Measurements from ENCODE around the gene RIPK4. TPM values are rescaled to one million over a fixed set of nuclear protein-coding genes. Genes with fewer than 3 reads are reported as not detected.
"Not testable (repeated sequence)": the region's sequence is repeated elsewhere in the genome, so short reads cannot be mapped to it uniquely, and the experiment has no call there.

The RIPK4 gene
- total RNA-seq, 5 donors from 2014 or later (not counting 1 experiment from before 2014, with no cell fraction given): 0.30 to 2.1 (median 0.63) TPM

GRCh38 chr21:41726970-41727783 lies 39.7 kb downstream of the RIPK4 start:
- no peak for ATAC-seq (replicated peaks in 1 of 4)
- H3K36me3 ChIP-seq (ENCODE audit: control insufficient read depth in 2 of 2, extremely low read depth in 1 of 2, insufficient read depth in 1 of 2, low read length in 1 of 2): no peaks in the 10 kb centered on the region
- Mint-ChIP-seq H3K9me3 (peaks cover 4 to 10% (median 10%) of the 10 kb centered on the region in 3 donors), H3K27ac (no peak overlapping the region), H3K4me3 (peak overlapping the region in 1 of 3 donors; percentile 40), H3K4me1 (peaks cover 4 to 7% (median 4%) of the 10 kb centered on the region in 3 donors), H3K36me3 (no peaks in the 10 kb centered on the region), H3K27me3 (peaks cover 38 to 68% of the 10 kb centered on the region in 2 donors)
- peaks cover 0 to 65% of the 10 kb centered on the region in 2 experiments for H3K27me3 ChIP-seq (replicated peaks in 1 of 2; ENCODE audit: control insufficient read depth in 2 of 2, extremely low read depth in 1 of 2, insufficient read depth in 2 of 2, low read length in 1 of 2)
- ChIA-PET POLR2A (no interaction called here), CTCF (no interaction called here)
- WGBS (ENCODE audit: insufficient coverage): 71% methylated on average over 17 of the region's 24 CpGs
- DNase-seq: no peak
- peaks cover 0 to 11% of the 10 kb centered on the region in 2 experiments for H3K4me1 ChIP-seq (ENCODE audit: control insufficient read depth in 1 of 2, extremely low read depth in 1 of 2, insufficient read depth in 2 of 2, low read length in 2 of 2)
- H3K9me3 ChIP-seq: no peaks in the 10 kb centered on the region
- H3K27ac ChIP-seq (ENCODE audit: low read length): no peak overlapping the region
- H3K4me3 ChIP-seq (ENCODE audit: control insufficient read depth in 1 of 2, extremely low read depth in 1 of 2, low read length in 1 of 2): no peak overlapping the region

DNA sequence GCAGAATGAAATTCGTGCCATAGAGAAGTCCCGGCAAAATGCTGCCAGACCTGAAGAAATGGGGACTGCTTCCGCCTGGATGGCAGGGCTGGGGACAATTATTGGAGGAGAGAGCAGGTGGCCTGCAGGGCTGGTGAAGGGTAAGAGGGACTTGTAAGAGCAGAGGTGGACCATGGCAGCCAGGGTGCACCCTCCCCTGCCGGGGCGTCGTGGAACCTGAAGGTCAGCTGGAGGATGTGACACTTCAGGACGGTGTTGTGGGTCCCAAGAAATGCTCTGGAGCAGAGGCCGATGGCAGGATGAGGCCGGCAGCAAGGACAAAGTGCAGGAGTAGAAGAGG lies 40.3 kb downstream of the RIPK4 start:
- Mint-ChIP-seq H3K4me3 (peak overlapping the region in 1 of 3 donors; percentile 40), H3K27me3 (peaks cover 42 to 69% of the 10 kb centered on the region in 2 donors), H3K4me1 (peaks cover 4 to 7% (median 4%) of the 10 kb centered on the region in 3 donors), H3K9me3 (peaks cover 0 to 5% (median 5%) of the 10 kb centered on the region in 3 donors), H3K27ac (no peak overlapping the region), H3K36me3 (no peaks in the 10 kb centered on the region)
- WGBS (ENCODE audit: insufficient coverage): 81% methylated on average over 8 of the region's 9 CpGs
- CTCF ChIA-PET: no interaction called here
- Histone ChIP-seq H3K4me1 (ENCODE audit: control insufficient read depth in 1 of 2, extremely low read depth in 1 of 2, insufficient read depth in 2 of 2, low read length in 2 of 2) (peaks cover 0 to 11% of the 10 kb centered on the region in 2 experiments), H3K27ac (ENCODE audit: low read length) (no peak overlapping the region), H3K9me3 (no peaks in the 10 kb centered on the region), H3K27me3 (replicated peaks in 1 of 2; ENCODE audit: control insufficient read depth in 2 of 2, extremely low read depth in 1 of 2, insufficient read depth in 2 of 2, low read length in 1 of 2) (peaks cover 0 to 69% of the 10 kb centered on the region in 2 experiments), H3K4me3 (ENCODE audit: control insufficient read depth in 1 of 2, extremely low read depth in 1 of 2, low read length in 1 of 2) (no peak overlapping the region), H3K36me3 (ENCODE audit: control insufficient read depth in 2 of 2, extremely low read depth in 1 of 2, insufficient read depth in 1 of 2, low read length in 1 of 2) (no peaks in the 10 kb centered on the region)
- POLR2A ChIA-PET: no interaction called here
- ATAC-seq (replicated peaks in 1 of 4) (no peak), DNase-seq (no peak)

- Histone ChIP-seq H3K4me3 (ENCODE audit: control insufficient read depth in 1 of 2, extremely low read depth in 1 of 2, low read length in 1 of 2) (no peak overlapping the region), H3K36me3 (ENCODE audit: control insufficient read depth in 2 of 2, extremely low read depth in 1 of 2, insufficient read depth in 1 of 2, low read length in 1 of 2) (no peaks in the 10 kb centered on the region), H3K27ac (ENCODE audit: low read length) (no peak overlapping the region), H3K4me1 (ENCODE audit: control insufficient read depth in 1 of 2, extremely low read depth in 1 of 2, insufficient read depth in 2 of 2, low read length in 2 of 2) (peaks cover 0 to 11% of the 10 kb centered on the region in 2 experiments), H3K27me3 (replicated peaks in 1 of 2; ENCODE audit: control insufficient read depth in 2 of 2, extremely low read depth in 1 of 2, insufficient read depth in 2 of 2, low read length in 1 of 2) (peaks cover 0 to 72% of the 10 kb centered on the region in 2 experiments), H3K9me3 (no peaks in the 10 kb centered on the region)
- H3K27me3 Mint-ChIP-seq: peaks cover 42 to 69% of the 10 kb centered on the region in 2 donors
- 24% methylated on average over 18 of the region's 19 CpGs for WGBS (ENCODE audit: insufficient coverage)
- POLR2A ChIA-PET: interaction anchor here in 1 of 2 donors (0.6 to 0.7 kb wide), 2 partner anchors 58 to 368 kb away, joined by 3 to 4 read pairs; no protein-coding TSS in a partner anchor
- ATAC-seq (replicated peaks in 1 of 4) (no peak), DNase-seq (no peak)
- H3K36me3 Mint-ChIP-seq: no peaks in the 10 kb centered on the region
- H3K4me1 Mint-ChIP-seq: peaks cover 4 to 7% (median 4%) of the 10 kb centered on the region in 3 donors
- H3K9me3 Mint-ChIP-seq: peaks cover 0 to under 1% (median under 1%) of the 10 kb centered on the region in 3 donors
- CTCF ChIA-PET: no interaction called here
- peak overlapping the region in 1 of 3 donors; percentile 40 for H3K4me3 Mint-ChIP-seq
- no peak overlapping the region for H3K27ac Mint-ChIP-seq
These were observed 40.7 kb downstream of the RIPK4 start for GRCh38 chr21:41726058-41726558.

DNA sequence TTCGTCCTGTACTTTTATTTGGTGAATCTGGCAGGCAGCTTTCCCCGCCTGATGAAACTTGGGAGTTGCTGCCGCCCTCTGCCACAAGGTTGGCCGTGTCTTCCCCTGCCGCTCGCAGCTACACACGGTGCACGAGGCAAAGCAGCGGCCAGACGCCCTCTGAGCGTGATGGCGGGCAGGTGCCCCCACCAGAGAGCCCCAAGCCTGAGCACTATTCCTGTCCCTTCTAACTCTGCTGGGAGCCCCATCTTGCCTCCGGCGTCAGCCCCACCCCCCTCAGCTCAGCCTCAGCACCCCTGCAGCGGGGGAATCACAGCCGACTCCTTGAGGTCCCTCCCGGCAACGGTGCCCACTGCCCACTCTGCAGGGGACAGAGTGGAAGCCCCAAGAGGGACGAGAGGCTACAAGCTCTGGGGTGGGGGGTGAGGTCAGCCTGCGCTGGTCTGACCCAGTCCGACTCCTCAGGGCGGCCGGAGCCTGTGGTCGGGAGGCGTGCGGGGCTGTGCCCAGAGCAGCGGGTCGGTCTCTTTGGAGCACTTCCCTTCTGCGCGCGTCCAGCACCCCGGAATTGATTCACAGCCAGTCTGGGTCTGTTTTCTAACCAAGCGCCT lies 41.3 kb downstream of the RIPK4 start:
- Mint-ChIP-seq H3K27me3 (peaks cover 42 to 69% of the 10 kb centered on the region in 2 donors), H3K9me3 (no peaks in the 10 kb centered on the region), H3K27ac (no peak overlapping the region), H3K4me3 (peak overlapping the region in 2 of 3 donors; percentile 13 to 40), H3K4me1 (peaks cover 4 to 7% (median 4%) of the 10 kb centered on the region in 3 donors), H3K36me3 (no peaks in the 10 kb centered on the region)
- 15% methylated on average over 27 of the region's 33 CpGs for WGBS (ENCODE audit: insufficient coverage)
- H3K36me3 ChIP-seq (ENCODE audit: control insufficient read depth in 2 of 2, extremely low read depth in 1 of 2, insufficient read depth in 1 of 2, low read length in 1 of 2): no peaks in the 10 kb centered on the region
- H3K9me3 ChIP-seq: no peaks in the 10 kb centered on the region
- ATAC-seq (replicated peaks in 1 of 4): no peak
- peaks cover 0 to 73% of the 10 kb centered on the region in 2 experiments for H3K27me3 ChIP-seq (replicated peaks in 1 of 2; ENCODE audit: control insufficient read depth in 2 of 2, extremely low read depth in 1 of 2, insufficient read depth in 2 of 2, low read length in 1 of 2)
- ChIA-PET POLR2A (interaction anchor here in 1 of 2 donors (0.6 to 0.7 kb wide), 2 partner anchors 59 to 368 kb away, joined by 3 to 4 read pairs; no protein-coding TSS in a partner anchor), CTCF (no interaction called here)
- H3K27ac ChIP-seq (ENCODE audit: low read length): no peak overlapping the region
- H3K4me3 ChIP-seq (ENCODE audit: control insufficient read depth in 1 of 2, extremely low read depth in 1 of 2, low read length in 1 of 2): peak overlapping the region in 1 of 2 donors; percentile 23
- no peak for DNase-seq
- peaks cover 0 to 11% of the 10 kb centered on the region in 2 experiments for H3K4me1 ChIP-seq (ENCODE audit: control insufficient read depth in 1 of 2, extremely low read depth in 1 of 2, insufficient read depth in 2 of 2, low read length in 2 of 2)

DNA sequence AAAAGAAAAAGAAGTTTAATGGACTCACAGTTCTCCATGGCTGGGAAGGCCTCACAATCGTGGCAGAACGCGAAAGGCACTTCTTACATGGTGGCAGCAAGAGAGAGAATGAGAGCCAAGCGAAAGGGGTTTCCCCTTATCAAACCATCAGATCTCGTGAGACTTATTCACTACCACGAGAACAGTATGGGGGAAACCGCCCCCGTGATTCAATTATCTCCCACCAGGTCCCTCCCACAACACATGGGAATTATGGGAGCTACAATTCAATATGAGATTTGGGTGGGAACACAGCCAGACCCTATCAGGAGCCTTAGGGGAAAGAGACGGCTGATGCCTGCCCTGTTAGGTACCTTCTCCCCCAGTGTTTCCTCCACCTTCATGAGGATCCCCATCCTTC lies 43.0 kb downstream of the RIPK4 start:
- ATAC-seq (replicated peaks in 1 of 4); CTCF ChIA-PET; H3K9me3 Mint-ChIP-seq; H3K27ac Mint-ChIP-seq; H3K4me1 Mint-ChIP-seq; H3K4me3 Mint-ChIP-seq; POLR2A ChIA-PET; H3K36me3 ChIP-seq (ENCODE audit: control insufficient read depth in 2 of 2, extremely low read depth in 1 of 2, insufficient read depth in 1 of 2, low read length in 1 of 2); DNase-seq; H3K27ac ChIP-seq (ENCODE audit: low read length); H3K9me3 ChIP-seq; H3K4me3 ChIP-seq (ENCODE audit: control insufficient read depth in 1 of 2, extremely low read depth in 1 of 2, low read length in 1 of 2); H3K36me3 Mint-ChIP-seq: not testable (repeated sequence)
- Histone ChIP-seq H3K27me3 (replicated peaks in 1 of 2; ENCODE audit: control insufficient read depth in 2 of 2, extremely low read depth in 1 of 2, insufficient read depth in 2 of 2, low read length in 1 of 2) (peaks cover 2 to 71% of the 10 kb centered on the region in 2 experiments), H3K4me1 (ENCODE audit: control insufficient read depth in 1 of 2, extremely low read depth in 1 of 2, insufficient read depth in 2 of 2, low read length in 2 of 2) (peaks cover 0 to 11% of the 10 kb centered on the region in 2 experiments)
- H3K27me3 Mint-ChIP-seq: peaks cover 42 to 58% of the 10 kb centered on the region in 2 donors
- no CpG with 5 or more reads among the region's 9 CpGs for WGBS (ENCODE audit: insufficient coverage)

Measured in T-cell (primary cell).